ENCODE measurements around the gene TDRD9. TPM values are rescaled to one million over a fixed set of nuclear protein-coding genes. Genes with fewer than 3 reads are reported as not detected.

Gene TDRD9
- total and polyA plus RNA-seq, 4 donors = 1.1 to 2.7 (median 2.0) TPM

DNA sequence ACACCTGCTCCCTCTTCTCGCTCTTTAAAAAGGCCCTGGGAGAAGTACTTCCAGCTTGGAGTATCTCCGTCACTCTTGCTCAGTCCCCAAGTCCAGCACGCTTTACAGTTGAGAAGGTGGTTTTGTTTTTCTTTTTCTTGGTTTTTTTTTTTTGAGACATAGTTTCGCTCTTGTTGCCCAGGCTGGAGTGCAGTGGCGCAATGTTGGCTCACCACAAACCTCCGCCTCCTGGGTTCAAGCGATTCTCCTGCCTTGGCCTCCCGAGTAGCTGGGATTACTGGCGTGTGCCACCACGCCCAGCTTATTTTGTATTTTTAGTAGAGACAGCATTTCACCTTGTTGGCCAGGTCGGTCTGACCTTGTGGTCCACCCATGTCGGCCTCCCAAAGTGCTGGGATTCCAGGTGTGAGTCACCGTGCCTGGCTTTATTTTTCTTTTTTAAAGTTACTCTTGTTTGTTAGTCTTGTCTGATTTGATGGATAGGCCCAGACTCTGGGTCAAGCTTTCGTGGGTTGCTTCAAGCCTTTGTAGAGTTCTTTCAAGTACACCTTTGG lies 1.9 kb downstream of the TDRD9 start:
- Histone ChIP-seq H3K4me1 (ENCODE audit: control insufficient read depth in 1 of 2, insufficient read depth in 2 of 2, low read length in 2 of 2) (no peaks in the 10 kb centered on the region), H3K27me3 (ENCODE audit: control insufficient read depth in 1 of 2, insufficient read depth in 2 of 2, low read length in 1 of 2) (no peaks in the 10 kb centered on the region), H3K27ac (ENCODE audit: low read depth in 1 of 2, low read length in 2 of 2) (no peak overlapping the region), H3K9me3 (ENCODE audit: control insufficient read depth, low read length) (no peaks in the 10 kb centered on the region), H3K36me3 (ENCODE audit: control insufficient read depth in 1 of 2, insufficient read depth in 2 of 2, low read length in 1 of 2) (no peaks in the 10 kb centered on the region), H3K4me3 (ENCODE audit: low read length in 2 of 2) (no peak overlapping the region)
- intact Hi-C loops (cut with DNase I) = no loop called here
- DNase-seq = no peak
- ATAC-seq (ENCODE audit: low FRiP score) = no peak
- 78 to 81% methylated on average over 14 of the region's 14 CpGs for WGBS, 2 donors

DNA sequence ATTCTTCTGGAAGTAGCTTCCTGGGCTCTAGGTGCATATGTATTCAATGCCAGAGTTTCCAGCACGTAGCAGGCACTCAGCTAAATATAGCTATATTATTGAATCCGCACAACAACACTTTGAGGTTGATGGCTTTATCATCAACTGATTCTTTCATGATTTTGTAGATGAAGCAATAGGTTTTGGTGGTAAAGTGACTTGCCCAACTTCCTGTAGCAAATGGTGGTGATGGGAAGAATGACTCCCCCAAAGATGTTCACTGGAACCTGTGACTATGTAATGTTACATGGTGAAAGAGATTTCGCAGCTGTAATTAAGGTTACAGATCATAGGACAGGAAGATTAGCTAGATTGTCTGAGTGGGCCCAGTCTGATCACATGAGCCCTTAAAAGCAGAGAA lies 3.2 kb downstream of the TDRD9 start:
- DNase-seq (no peak), ATAC-seq (ENCODE audit: low FRiP score) (no peak)
- WGBS, 2 donors = 69 to 73% methylated on average over 3 of the region's 3 CpGs
- intact Hi-C loops (cut with DNase I) = no loop called here
- H3K9me3 ChIP-seq (ENCODE audit: control insufficient read depth, low read length) = no peaks in the 10 kb centered on the region
- no peaks in the 10 kb centered on the region for H3K4me1 ChIP-seq (ENCODE audit: control insufficient read depth in 1 of 2, insufficient read depth in 2 of 2, low read length in 2 of 2)
- no peak overlapping the region for H3K4me3 ChIP-seq (ENCODE audit: low read length in 2 of 2)
- no peak overlapping the region for H3K27ac ChIP-seq (ENCODE audit: low read depth in 1 of 2, low read length in 2 of 2)
- no peaks in the 10 kb centered on the region for H3K27me3 ChIP-seq (ENCODE audit: control insufficient read depth in 1 of 2, insufficient read depth in 2 of 2, low read length in 1 of 2)
- H3K36me3 ChIP-seq (ENCODE audit: control insufficient read depth in 1 of 2, insufficient read depth in 2 of 2, low read length in 1 of 2) = no peaks in the 10 kb centered on the region

DNA sequence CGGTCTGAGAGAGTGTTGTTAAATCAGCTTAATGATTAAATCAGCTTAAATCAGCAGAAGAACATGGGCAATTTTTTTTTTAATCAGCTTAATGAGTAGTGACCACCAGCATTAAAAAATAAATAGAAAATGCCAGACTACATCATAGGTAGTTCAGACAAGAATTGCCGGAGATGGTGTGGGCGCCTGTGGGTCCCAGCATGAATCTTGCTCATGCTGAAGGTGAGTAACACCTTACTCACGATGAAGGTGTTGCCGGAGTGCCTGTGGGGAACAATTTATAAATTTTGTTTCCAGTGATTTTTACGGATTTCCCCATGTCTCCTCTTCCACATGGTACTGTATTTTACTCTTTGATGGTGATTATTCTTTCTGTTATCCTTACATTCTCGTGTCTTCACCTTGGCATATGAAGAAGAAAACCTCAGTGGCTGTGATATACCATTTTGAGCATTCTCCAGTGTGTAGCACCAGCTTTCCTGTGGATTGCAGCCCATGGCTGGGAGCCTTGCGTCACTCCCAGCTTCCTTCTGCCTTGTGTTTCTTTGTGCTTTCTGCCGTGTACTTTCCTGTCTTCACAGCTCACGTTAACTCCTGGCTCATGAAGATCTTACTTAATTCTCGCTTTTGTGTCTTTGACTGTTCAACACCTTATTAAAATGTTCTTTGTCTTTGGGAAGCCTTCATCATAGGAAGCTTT lies 4.7 kb downstream of the TDRD9 start:
- Histone ChIP-seq H3K9me3 (ENCODE audit: control insufficient read depth, low read length) (no peaks in the 10 kb centered on the region), H3K36me3 (ENCODE audit: control insufficient read depth in 1 of 2, insufficient read depth in 2 of 2, low read length in 1 of 2) (no peaks in the 10 kb centered on the region), H3K27ac (ENCODE audit: low read depth in 1 of 2, low read length in 2 of 2) (no peak overlapping the region), H3K4me1 (ENCODE audit: control insufficient read depth in 1 of 2, insufficient read depth in 2 of 2, low read length in 2 of 2) (no peaks in the 10 kb centered on the region), H3K27me3 (ENCODE audit: control insufficient read depth in 1 of 2, insufficient read depth in 2 of 2, low read length in 1 of 2) (no peaks in the 10 kb centered on the region), H3K4me3 (ENCODE audit: low read length in 2 of 2) (no peak overlapping the region)
- no peak for DNase-seq
- intact Hi-C loops (cut with DNase I) = no loop called here
- WGBS, 2 donors = 77 to 78% methylated on average over 11 of the region's 11 CpGs
- no peak for ATAC-seq (ENCODE audit: low FRiP score)

DNA sequence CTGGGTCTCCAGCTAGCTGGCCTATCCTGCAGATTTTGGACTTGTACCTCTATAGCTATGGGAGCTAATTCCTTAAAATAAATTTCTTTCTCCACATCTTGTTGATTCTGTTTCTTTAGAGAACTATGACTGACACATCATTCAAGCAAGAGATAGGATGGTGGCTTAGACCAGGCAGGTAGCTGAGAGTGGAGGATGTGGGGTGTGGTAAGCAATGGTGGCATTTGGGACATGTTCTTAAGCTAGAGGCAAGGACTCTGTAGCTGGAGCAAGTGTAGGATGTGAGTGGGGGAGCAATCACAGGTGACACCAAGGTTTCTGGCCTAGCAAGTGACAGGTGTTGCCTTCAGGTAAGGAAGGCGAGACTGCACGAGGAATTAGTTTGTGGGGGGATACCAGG lies 6.8 kb downstream of the TDRD9 start:
- ATAC-seq (ENCODE audit: low FRiP score) = no peak
- WGBS, 2 donors = 82 to 94% methylated on average over 2 of the region's 2 CpGs

DNA sequence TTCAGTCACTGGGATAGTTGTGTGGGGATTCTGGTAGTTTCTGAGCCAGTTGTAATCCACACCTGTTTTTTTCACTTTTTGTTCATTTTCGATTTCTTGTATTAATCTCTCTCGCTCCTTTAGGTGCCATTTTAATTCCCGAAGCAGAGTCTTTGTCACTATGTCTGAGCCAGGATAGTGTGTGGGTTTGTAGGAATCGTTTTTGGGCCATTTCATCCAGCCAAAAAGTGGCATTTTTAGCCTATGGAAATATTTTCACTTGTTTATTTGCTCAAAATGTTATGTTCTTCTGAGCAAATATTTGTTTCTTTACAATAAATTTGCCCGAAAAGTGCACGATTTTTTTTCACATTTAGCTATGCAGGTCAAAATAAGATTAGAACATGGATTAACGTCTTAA lies 13.2 kb downstream of the TDRD9 start:
- no peak overlapping the region for H3K27ac ChIP-seq (ENCODE audit: low read depth in 1 of 2, low read length in 2 of 2)
- H3K36me3 ChIP-seq (ENCODE audit: control insufficient read depth in 1 of 2, insufficient read depth in 2 of 2, low read length in 1 of 2) = no peaks in the 10 kb centered on the region
- DNase-seq (no peak), ATAC-seq (ENCODE audit: low FRiP score) (no peak)
- 78 to 81% methylated on average over 7 of the region's 7 CpGs for WGBS, 2 donors
- intact Hi-C loops (cut with DNase I) = no loop called here
- no peaks in the 10 kb centered on the region for H3K4me1 ChIP-seq (ENCODE audit: control insufficient read depth in 1 of 2, insufficient read depth in 2 of 2, low read length in 2 of 2)
- H3K4me3 ChIP-seq (ENCODE audit: low read length in 2 of 2) = no peak overlapping the region
- H3K27me3 ChIP-seq (ENCODE audit: control insufficient read depth in 1 of 2, insufficient read depth in 2 of 2, low read length in 1 of 2) = no peaks in the 10 kb centered on the region
- no peaks in the 10 kb centered on the region for H3K9me3 ChIP-seq (ENCODE audit: control insufficient read depth, low read length)

More for the DNA sequence above, 6.8 kb downstream of the TDRD9 start:
- DNase-seq = no peak
- no peak overlapping the region for H3K4me3 ChIP-seq (ENCODE audit: low read length in 2 of 2)
- no peaks in the 10 kb centered on the region for H3K4me1 ChIP-seq (ENCODE audit: control insufficient read depth in 1 of 2, insufficient read depth in 2 of 2, low read length in 2 of 2)
- no peaks in the 10 kb centered on the region for H3K9me3 ChIP-seq (ENCODE audit: control insufficient read depth, low read length)
- H3K27ac ChIP-seq (ENCODE audit: low read depth in 1 of 2, low read length in 2 of 2) = no peak overlapping the region
- intact Hi-C loops (cut with DNase I) = no loop called here
- H3K36me3 ChIP-seq (ENCODE audit: control insufficient read depth in 1 of 2, insufficient read depth in 2 of 2, low read length in 1 of 2) = no peaks in the 10 kb centered on the region
- H3K27me3 ChIP-seq (ENCODE audit: control insufficient read depth in 1 of 2, insufficient read depth in 2 of 2, low read length in 1 of 2) = no peaks in the 10 kb centered on the region

DNA sequence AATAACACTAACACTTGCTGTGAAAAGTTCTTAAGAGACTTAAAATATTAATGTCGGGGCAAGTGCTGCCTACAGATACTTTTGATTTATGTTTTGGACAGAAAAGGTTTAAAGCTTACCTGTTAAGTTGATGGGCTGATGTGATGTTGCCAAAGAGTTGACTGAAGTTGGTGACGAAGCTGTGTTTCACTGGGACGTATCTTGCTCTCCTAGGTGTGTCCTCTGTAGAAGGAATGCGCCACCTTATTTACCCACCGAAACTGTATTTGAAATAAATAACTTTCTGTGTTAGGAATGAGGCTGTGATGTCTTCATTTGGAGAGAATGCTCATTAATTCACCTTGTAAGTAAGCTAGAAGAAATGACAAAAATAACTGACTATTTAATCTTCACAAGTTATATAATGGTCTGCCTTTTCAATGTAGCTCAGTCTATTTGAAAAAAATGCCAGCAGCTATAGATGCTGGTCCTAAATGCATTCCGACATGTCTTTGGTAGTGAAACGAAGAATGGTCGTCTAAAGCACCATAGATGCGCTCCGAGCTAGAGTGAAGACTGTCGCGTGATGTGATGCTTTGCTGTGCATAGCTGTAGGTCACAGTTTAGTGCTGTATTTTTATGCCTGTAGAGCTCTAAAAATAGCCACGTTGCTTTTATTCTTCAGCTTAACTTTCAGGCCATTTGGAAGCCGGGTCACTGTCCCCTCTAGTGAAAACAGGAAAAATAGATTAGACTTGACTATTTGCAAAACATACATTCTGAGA lies 13.9 kb downstream of the TDRD9 start, which contains the start of gene RD3L:
Gene RD3L (minus strand): TSS at position 557 of the 764 bp plus-strand sequence. CDS start 834 bp downstream, outside the sequence.
- no peaks in the 10 kb centered on the region for H3K27me3 ChIP-seq (ENCODE audit: control insufficient read depth in 1 of 2, insufficient read depth in 2 of 2, low read length in 1 of 2)
- no peak for DNase-seq
- no peaks in the 10 kb centered on the region for H3K4me1 ChIP-seq (ENCODE audit: control insufficient read depth in 1 of 2, insufficient read depth in 2 of 2, low read length in 2 of 2)
- no peak within 1 kb of the TSS for H3K27ac ChIP-seq (ENCODE audit: low read depth in 1 of 2, low read length in 2 of 2)
- intact Hi-C loops (cut with DNase I) = no loop called here
- H3K36me3 ChIP-seq (ENCODE audit: control insufficient read depth in 1 of 2, insufficient read depth in 2 of 2, low read length in 1 of 2) = no peaks in the 10 kb centered on the region
- 55 to 57% methylated on average over 14 of the region's 14 CpGs for WGBS, 2 donors
- no peak within 1 kb of the TSS for H3K4me3 ChIP-seq (ENCODE audit: low read length in 2 of 2)
- no peaks in the 10 kb centered on the region for H3K9me3 ChIP-seq (ENCODE audit: control insufficient read depth, low read length)
- no peak for ATAC-seq (ENCODE audit: low FRiP score)

DNA sequence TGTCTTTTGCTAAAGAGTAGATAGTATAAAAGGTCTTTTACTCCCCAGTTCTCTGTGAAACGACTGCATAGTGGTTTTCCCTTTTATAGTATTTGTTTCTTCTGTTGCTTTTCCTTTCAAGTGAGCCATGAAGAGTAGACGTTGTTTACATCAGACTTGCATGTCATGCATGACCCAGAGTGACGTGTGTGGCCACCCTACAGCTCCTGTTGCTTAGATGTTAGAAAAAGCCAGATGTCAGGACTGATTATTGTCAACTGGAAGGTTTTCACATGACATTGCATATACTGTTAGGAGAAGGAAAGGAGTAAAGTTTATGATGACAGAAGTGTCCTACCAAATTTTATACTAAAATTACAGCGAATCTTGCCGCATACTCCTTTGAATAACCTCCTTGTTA lies 15.4 kb downstream of the TDRD9 start:
- ATAC-seq (ENCODE audit: low FRiP score) (no peak), DNase-seq (no peak)
- H3K36me3 ChIP-seq (ENCODE audit: control insufficient read depth in 1 of 2, insufficient read depth in 2 of 2, low read length in 1 of 2) = no peaks in the 10 kb centered on the region
- no peaks in the 10 kb centered on the region for H3K4me1 ChIP-seq (ENCODE audit: control insufficient read depth in 1 of 2, insufficient read depth in 2 of 2, low read length in 2 of 2)
- H3K27me3 ChIP-seq (ENCODE audit: control insufficient read depth in 1 of 2, insufficient read depth in 2 of 2, low read length in 1 of 2) = no peaks in the 10 kb centered on the region
- no peak overlapping the region for H3K27ac ChIP-seq (ENCODE audit: low read depth in 1 of 2, low read length in 2 of 2)
- no peaks in the 10 kb centered on the region for H3K9me3 ChIP-seq (ENCODE audit: control insufficient read depth, low read length)
- no peak overlapping the region for H3K4me3 ChIP-seq (ENCODE audit: low read length in 2 of 2)
- WGBS, 2 donors = 47 to 59% methylated on average over 5 of the region's 5 CpGs
- intact Hi-C loops (cut with DNase I) = no loop called here

DNA sequence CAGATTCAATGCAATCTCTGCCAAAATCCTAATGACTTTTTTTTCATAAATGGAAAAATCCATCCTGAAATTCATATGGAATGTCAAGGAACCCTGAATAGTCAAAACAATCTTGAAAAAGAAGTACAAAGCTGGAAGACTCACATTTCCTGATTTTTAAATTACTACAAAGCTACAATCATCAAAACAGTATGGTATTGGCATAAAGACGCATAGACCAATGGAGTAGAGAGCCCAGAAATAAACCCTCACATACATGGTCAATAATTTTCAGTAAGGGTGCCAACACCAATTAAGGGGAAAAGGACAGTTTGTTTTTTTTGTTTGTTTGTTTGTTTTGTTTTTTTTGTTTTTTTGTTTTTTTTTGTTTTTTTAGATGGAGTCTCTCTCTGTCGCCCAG lies 18.7 kb downstream of the TDRD9 start:
- 85 to 98% methylated on average over 2 of the region's 2 CpGs for WGBS, 2 donors
- Histone ChIP-seq H3K4me3 (ENCODE audit: low read length in 2 of 2) (no peak overlapping the region), H3K27ac (ENCODE audit: low read depth in 1 of 2, low read length in 2 of 2) (no peak overlapping the region), H3K9me3 (ENCODE audit: control insufficient read depth, low read length) (no peaks in the 10 kb centered on the region), H3K36me3 (ENCODE audit: control insufficient read depth in 1 of 2, insufficient read depth in 2 of 2, low read length in 1 of 2) (no peaks in the 10 kb centered on the region), H3K27me3 (ENCODE audit: control insufficient read depth in 1 of 2, insufficient read depth in 2 of 2, low read length in 1 of 2) (no peaks in the 10 kb centered on the region), H3K4me1 (ENCODE audit: control insufficient read depth in 1 of 2, insufficient read depth in 2 of 2, low read length in 2 of 2) (no peaks in the 10 kb centered on the region)
- no peak for ATAC-seq (ENCODE audit: low FRiP score)
- no peak for DNase-seq
- intact Hi-C loops (cut with DNase I) = no loop called here

DNA sequence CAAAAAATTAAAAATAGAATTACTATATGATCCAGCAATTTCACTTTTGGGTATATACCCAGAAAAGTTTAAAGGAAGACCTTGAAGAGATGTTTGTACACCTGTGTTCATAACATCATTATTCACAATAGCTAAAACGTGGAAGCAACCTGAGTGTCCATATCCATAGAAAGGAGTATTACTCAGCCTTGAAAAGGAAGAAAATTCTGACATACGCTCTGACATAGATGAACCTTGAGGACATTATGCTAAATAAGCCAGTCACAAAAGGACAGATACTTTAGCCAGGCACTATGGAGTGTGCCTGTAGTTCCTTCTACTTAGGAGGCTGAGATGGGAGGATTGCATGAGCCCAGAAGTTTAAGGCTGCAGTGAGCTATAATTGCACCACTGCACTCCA lies 20.2 kb downstream of the TDRD9 start:
- H3K4me1 ChIP-seq (ENCODE audit: control insufficient read depth in 1 of 2, insufficient read depth in 2 of 2, low read length in 2 of 2) = no peaks in the 10 kb centered on the region
- H3K4me3 ChIP-seq (ENCODE audit: low read length in 2 of 2) = no peak overlapping the region
- intact Hi-C loops (cut with DNase I) = no loop called here
- H3K27ac ChIP-seq (ENCODE audit: low read depth in 1 of 2, low read length in 2 of 2) = no peak overlapping the region
- ATAC-seq (ENCODE audit: low FRiP score) (no peak), DNase-seq (no peak)
- H3K36me3 ChIP-seq (ENCODE audit: control insufficient read depth in 1 of 2, insufficient read depth in 2 of 2, low read length in 1 of 2) = no peaks in the 10 kb centered on the region
- WGBS, 2 donors = 77 to 79% methylated on average over 2 of the region's 2 CpGs
- H3K27me3 ChIP-seq (ENCODE audit: control insufficient read depth in 1 of 2, insufficient read depth in 2 of 2, low read length in 1 of 2) = no peaks in the 10 kb centered on the region
- no peaks in the 10 kb centered on the region for H3K9me3 ChIP-seq (ENCODE audit: control insufficient read depth, low read length)
